GM18520 (cell line): ENCODE measurements around the gene TIMM17A.

ENCODE experiments used
- ATAC-seq: cut with Tn5 transposase; IDR thresholded peaks from one replicate; pipeline ENCODE4 v1.9.1; 2021; ENCODE audit not compliant: unreplicated experiment

TIMM17A gene

DNA sequence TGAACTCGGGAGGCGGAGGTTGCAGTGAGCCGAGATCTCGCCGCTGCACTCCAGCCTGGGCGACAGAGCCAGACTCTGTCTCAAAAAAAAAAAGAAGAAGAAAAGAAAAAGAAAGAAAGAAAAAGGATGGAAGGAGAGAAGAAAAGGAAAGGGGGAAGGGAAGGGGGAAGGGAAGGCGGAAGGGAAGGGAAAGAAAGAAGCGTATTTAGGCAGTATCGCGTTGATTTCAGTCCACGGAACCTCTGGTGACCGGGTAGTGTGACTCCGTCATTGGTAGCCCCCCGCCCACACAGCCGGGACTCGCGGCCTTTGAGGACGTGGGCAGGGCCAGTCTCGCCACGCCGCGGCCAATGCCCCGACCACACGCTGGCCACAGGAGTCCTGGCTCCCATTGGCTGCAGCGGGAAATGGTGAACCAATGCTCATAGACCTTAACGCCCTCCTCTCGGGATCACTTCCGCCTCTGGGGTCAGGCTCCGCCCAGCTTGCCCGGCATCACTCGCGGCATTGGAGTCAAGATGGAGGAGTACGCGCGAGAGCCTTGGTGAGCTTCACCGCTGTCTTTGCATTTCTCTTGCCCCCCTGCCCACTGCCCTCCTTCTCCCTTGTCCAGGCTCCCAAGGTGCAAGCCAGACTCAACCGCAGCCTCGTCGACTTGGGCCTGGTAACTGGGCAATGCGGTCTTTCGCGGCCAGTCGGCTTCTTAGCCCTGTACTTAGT lies at the start of gene TIMM17A:
TIMM17A (plus strand) TSS at position 495 of the 720 bp plus-strand sequence; CDS start at position 519, 24 bp downstream.
- peak; percentile 100 for ATAC-seq

DNA sequence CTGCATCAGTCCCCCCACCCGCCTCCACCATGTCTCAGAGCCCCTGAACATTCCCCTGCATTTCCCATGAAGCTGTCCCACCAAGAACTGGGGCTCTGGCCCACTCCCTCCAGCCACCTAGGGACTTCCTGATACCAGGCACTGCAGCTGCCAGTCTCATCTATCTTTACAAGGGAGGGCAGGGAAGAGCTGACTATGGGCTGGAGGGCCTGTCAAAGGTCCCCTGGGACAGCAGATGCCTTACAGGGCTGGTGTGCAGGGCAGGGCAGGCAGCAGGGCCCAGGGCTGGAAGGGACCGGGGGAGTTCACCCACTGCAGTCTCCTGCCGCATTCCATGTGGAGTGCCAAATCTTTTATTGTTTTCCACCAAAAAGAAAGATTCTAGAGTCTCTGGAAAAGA lies 49.0 kb upstream of the TIMM17A start:
- ATAC-seq = no peak

DNA sequence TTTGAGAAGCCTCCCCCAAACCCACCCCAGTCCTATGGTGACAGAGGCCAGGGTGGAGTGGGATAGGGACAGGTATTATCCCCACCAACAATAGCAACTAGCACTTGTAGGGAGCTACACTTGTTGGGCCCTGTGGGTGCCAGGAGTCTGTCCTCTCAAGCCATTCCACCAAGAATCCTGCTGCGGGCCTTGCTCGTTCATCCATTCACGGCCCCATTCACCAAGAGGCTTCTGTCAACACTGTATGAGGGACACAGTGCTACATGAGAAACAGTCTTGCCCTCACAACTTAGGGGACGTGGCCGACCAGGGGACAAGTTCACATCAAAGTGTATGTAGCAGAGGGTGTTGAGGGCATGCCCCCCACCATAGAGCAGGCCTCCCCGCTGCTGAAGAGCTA lies 47.7 kb upstream of the TIMM17A start:
- ATAC-seq = no peak

DNA sequence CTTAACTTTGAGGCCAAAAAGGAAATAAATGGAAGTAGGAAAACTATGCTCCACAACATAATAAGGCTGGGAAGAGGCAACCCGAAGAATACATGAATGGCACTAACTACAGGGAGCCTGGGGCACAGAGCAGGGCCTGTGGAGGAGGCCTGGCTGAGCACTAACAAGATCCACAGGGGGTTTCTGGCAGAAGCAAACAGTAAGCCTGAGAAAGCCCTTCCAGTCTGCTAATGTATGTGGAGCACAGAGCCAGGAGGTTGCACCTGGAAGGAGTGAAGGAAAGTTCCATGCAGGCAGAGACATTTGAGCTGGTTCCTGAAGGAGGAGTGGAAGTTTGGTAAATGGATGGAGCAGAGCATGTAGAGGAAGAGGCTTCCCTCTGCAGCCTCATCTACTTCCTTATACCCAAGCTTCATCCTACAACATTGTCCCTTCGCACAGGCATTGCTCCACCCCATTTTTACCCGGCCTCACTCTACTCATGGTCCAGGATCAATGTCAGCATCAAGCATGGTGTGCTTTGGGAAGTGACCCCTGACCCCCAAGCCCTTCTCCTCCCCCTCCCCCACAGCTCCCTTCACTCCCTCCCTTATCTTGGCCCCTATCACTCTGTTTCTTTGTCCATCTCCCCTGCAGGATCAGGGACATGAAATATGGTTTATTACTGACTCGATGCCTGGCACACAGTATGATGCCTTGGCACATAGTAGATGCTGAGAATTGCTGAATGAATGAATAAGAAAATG lies 43.3 kb upstream of the TIMM17A start:
- no peak for ATAC-seq

DNA sequence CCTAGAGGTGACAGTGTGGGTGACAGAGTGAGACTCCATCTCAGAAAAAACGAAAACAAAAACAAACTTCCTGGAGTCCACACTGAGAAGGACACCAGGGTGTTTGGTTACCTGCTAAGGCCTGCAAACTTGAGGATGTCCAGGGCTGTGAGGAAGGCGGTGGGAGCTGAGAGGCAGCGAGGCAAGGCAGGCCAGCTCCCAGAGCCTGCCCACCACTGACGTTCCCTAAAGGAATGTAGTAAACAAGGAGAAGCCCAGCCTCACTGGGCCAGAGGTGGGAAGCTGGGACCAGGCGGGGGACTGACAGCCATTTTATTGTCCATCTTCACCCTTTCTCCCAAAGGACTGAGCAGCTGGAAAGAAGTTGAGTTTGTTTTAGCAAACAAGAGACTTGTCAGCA lies 42.5 kb upstream of the TIMM17A start:
- ATAC-seq = no peak

DNA sequence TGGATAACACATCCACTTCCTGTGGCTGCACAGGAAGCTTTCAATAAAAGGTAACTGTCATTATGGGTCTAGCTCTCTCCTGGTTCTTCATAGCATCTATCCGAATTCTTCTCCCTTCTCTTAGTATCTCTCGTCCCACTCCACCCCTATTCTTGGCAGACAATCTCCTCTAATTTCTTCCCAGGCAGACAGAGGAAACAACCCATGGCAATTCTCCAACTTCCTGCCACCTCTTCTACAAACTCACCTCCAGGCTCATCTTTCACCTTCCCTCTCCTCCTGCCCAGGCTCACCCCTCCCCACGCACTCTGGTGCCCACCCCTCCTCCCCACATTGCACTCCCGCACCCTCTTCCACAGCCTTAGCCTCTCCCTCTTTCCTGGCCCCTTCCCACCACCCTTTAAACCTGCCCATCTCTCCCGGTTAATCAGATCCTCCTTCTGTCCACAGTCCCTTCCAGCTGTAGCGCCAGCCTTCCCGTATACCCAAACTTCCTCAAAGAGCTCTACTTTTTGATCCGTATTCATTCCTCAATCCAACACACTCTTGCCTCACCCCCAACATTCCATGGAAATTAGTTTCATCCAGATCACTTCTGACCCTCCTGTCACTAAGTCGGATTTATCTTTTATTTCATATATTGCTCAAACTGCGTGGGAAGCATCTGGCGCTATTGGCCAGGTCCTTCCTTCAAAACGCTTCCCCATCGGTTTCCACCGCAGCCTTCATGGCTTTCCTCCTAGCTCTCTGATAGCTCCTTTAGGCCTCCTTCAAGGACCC lies 40.7 kb upstream of the TIMM17A start:
- no peak for ATAC-seq

DNA sequence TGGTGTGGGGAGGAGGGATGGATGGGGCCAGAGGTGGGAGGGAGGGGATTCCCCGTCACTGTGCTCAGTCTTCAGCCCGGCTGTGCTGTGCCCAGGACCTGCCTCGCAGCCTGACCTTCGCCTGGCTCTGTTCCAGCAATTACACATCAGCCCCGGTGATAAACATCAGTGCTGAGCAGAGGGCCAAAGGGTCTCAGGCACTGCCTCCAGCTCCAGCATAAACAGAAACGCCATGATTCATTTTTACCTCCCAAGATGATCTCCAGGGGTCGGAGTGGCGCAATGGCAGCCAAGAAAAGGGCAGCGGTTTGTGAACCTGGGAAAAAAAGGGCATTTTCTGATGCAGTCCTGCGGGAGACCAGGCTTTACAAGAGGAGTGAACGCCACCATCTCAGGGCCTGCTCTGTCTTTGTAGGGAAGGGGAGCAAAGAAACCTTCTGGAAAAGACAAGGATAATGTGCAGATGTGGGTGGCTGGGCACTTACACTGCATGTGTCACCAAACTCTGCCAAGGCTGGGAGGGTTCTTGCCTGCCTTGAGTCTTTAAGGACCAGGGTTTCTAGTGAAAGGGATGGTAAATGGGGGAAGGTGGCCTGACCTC lies 38.6 kb upstream of the TIMM17A start:
- no peak for ATAC-seq

DNA sequence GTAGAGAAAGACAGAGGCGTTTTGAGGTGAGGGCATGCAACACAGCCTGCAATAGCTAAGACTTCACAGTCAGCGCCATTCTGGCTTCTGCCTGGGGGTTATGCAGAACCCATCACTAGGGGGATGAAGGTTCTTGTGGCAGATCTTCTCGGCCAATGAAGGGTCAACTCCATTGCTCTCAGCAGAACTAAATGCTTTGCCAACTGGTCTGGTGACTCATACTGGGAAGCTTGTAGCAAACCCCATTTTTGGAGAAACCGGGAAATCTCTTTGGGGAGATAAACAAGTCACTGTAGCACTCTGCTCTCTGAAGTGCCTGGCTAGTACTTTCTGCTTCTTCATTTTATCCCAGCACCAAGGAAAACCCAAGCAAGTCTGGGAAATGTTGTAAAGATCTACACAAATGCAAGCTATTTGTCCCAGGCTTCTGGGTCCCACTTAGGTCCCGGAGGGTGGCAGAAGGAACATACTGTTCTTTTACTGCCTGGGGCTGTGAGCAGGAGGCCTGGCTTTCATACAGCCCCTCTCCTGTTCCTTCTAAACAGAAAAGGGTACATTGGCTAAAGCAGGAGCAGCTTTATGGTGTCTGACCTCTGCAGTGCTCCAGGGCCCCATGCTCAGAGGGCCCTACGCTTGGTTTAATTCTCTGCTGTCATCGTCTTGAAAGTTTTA lies 37.8 kb upstream of the TIMM17A start:
- no peak for ATAC-seq

DNA sequence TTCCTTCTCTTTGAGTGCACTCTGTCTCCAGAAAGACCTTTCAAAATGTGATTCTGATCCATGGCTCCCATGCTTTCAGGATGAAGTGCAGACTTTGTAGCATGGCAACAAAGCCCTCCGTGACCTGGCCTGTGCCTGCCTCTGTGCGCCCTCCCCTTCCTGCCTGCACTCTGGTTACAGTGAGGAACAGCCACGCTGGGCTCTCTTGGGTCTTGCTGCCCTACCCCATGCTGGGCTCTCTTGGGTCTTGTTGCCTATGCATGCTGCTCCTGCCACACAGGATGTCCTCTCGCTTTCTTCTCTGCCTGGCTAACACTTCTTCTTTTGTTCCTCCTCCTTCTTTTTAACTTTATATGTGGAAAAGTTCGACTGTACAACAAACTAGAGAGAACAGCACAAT lies 37.0 kb upstream of the TIMM17A start:
- no peak for ATAC-seq

DNA sequence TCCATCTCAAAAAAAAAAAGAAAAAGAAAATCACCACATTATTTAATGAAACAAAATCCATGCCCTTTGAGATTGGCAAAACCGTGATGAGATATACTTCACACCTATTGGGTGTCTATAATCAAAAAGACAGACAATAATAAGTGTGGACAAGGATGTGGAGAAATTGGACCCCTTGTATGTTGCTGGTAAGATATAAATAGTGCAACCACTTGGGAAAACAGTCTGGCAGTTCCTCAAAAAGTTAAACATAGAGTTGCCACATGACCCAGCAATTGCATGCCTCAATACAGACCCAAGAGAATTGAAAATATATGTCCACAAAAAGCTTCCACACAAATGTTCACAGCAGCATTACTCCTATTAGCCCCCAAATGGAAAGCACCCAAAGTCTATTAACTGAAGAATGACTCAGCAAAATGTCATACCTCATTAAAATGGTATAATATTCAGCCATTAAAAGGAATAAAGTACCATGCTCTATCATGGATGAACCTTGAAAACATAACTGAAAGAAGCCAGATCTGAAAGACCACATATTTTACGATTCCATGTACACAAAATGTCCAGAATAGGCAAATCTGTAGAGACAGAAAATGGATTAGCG lies 33.2 kb upstream of the TIMM17A start:
- no peak for ATAC-seq

DNA sequence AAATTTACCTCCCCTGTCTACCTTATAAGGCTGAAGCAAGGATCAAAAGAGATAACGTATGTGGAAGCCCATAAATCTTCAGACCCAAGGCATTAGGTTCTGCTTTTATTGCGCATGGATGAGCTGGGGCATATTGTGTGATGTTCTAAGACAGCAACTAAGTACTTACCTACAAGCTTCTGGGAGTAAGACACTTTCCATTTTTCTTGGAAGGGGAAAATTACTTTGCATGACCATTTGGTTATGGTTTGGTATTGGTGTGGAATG lies 30.1 kb upstream of the TIMM17A start:
- ATAC-seq = no peak

DNA sequence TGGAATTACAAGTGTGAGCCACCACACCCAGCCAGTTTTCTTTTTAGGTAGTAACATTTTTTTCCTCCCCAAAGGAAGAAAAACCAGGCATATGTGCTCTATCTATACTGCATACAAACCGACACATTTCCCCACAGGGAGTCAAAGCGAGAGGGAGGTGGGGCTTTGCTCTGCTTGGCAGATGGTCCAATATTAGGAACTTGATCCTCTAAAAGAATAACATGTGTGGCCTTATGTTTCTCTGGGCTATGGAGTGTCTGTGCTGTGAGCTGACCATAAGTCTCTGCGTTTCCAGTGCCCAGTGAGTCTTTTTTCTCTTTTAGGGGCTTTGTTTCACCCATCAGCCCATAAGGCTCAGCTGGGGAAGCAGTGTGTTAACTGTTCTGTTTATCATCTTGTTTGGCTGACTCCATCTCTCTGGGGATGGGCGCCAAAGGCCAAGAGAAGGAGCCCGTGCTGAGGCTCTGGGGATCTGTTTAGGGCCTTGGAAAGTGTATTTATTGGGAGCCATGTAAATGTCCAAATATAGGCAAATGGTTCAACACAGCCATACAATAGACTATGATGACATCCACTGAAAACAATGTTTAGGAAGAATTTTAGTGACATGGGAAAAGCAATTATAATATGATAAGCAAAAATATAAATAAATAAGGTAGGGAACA lies 29.2 kb upstream of the TIMM17A start:
- ATAC-seq = no peak

DNA sequence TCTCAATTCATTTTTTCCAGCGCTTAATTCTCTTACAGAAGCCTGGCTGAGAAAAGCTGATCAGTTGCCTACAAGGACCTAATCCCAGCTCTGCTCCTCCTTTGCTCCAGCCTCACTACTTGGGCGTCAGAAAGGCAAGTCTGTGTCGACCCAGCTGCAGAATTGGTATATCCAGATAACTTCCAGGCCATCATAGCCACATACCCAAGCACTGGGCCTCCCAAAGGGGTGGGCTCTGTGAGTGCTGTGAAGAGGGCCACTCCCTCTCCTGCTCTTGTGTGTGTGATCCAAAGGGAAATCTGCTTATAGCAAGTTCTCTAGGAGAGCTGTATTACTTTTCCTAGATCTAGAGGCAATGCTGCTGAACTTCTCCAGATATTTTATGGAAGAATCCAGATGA lies 27.0 kb upstream of the TIMM17A start:
- no peak for ATAC-seq

DNA sequence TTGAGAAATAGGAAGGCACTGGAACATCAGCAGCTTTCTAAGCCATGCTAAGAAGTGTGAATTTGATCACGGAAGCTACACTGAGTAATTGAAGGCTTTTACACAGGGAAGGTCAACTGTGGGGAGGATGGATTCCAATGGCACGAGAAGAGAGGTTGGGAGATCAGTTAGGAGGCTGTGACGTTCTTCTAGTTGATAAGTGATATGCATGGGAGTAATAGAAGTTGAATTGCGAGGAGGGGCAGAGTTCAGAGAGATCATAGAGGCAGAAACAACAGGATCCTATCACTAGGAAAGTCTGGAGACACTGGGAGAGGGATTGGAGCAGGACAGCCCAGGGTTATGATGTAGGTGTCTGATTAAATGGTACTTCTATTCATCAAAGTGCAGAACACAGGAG lies 25.2 kb upstream of the TIMM17A start:
- ATAC-seq = no peak

DNA sequence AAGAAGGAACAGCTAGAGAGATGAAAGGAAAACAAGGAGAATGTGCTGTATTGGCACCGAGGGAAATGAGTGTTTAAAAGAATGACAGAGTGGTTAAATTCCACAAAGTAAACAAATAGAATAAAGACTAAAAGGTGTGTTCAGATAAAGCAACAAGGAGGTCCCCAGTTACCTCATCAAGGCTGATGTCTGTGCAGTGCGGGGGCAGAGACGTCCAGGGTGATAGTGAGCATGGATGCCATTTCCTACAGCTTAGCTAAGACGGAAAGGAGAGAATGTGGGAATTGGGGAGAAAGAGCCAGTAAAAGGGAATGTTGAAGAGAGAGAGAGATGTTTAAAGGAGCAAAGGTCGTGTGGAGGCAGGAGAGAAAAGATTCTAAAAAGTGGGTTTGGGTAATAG lies 24.5 kb upstream of the TIMM17A start:
- ATAC-seq = no peak

DNA sequence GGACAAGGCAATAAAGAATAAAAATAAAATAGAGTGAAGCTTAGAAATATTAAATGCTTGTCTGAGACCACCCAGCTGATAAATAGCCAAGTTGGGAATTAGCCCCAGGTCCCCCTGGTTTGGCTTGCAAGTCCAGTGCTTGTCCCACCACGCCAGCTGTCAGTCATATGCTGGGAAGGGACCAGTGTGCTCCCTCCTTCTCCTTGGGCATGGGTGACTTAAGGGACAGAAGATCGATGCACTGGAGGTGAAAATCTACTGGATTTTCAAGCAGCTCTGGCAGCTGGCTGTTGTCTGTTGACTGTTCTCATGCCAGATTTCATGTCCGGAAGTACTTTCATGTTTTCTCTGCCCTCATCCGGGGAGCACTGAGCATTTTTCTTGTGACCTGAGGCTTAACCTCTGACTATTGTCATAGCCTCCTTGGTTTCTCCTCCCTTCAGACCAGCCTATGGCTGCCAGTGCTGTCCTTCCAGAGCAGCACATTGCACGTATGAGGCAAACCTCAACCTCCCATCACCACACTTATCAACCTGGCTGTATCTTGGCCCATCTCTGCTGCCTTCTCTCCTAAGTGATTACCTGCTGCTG lies 21.4 kb upstream of the TIMM17A start:
- no peak for ATAC-seq

DNA sequence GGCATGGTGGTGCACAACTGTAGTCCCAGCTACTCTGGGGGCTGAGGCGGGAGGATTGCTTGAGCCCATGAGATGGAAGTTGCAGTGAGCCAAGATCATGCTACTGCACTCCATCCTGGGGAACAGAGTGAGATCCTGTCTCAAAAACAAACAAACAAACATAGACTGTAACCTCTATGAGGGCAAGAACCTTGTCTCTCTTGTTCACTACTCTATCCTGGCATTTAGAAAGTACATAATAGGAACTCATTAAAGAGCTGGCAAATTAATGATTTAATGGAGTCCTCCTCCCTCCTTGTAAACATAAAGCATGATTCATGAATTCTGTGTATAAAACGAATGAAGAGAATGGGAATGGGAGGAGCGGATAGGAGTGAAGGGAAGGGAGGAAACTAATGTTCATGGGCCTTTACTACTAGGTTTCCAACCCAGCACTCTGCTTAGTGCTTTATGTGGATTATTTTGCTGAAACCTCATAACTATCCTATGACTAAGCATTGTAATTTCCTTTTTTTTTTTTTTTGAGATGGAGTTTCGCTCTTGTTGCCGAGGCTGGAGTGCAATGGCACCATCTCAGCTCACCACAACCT lies 17.6 kb upstream of the TIMM17A start:
- ATAC-seq = no peak

DNA sequence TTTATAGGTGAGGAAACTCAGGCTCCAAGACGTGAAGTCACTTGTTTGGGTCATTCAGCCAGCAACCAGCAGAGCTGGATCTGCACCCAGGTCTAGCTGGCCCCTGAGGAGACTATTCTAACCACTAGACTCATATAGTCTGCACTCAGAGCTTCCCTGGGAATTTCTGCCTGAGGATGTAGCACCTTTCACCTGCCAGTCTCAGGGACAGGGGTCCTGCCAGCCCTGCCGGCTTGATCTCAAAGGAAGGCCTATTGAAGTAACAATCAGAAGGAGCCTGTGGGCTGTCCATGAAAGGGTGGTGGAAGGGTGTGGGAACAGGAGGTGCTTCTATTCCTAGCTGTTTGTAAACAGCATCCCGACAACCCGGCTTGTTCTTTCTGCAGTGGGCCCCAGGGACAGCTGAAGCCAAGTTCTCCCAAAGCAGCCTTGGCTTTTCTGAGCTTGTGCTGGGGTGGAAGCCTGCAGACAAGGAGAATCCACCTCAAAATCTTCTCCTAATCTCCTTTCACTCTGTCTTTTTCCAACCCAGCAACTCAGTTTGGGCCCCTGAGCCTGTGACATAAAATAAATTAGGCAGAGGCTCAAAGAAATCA lies 16.8 kb upstream of the TIMM17A start:
- no peak for ATAC-seq

DNA sequence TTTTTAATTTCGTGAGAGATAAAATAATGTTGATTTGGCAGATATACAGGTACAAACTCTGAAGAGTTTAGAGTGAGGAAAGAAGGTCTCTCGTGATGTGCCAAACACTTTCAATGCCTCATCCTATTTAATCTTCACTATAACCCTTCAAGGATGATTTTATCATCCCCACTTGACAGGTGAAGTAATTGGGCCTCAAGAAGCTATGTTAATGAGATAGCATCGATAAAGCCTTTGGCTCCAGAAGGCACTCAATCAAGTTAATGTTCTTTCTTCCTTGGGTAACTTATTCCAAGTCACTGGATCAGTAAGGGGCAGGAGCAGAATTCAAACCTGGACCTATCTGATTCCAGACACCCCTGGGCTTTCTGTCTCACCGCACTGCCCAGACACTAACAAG lies 16.2 kb upstream of the TIMM17A start:
- ATAC-seq = no peak
